22Rv1 (cell line): Measurements from ENCODE around the gene UBR2.
A peak's percentile ranks its signal among the peaks of the same experiment; 100 is the strongest.

Source experiments
- H3K27ac ChIP-seq: fragments of 450-650 bp; 2 replicates; pipeline ENCODE4 v1.5.1; 2017
- ZFX ChIP-seq: fragments of 450-650 bp; IDR thresholded peaks from 2 replicates; pipeline ENCODE4 v1.6.1; 2017; ENCODE audit warnings: antibody characterized with exemption, borderline replicate concordance
- TF ChIP-seq, protein P1 (sequence below): fragments of 450-650 bp; IDR thresholded peaks from 2 replicates; pipeline ENCODE4 v1.5.1; 2017; ENCODE audit warnings: mild to moderate bottlenecking

UBR2 gene

DNA sequence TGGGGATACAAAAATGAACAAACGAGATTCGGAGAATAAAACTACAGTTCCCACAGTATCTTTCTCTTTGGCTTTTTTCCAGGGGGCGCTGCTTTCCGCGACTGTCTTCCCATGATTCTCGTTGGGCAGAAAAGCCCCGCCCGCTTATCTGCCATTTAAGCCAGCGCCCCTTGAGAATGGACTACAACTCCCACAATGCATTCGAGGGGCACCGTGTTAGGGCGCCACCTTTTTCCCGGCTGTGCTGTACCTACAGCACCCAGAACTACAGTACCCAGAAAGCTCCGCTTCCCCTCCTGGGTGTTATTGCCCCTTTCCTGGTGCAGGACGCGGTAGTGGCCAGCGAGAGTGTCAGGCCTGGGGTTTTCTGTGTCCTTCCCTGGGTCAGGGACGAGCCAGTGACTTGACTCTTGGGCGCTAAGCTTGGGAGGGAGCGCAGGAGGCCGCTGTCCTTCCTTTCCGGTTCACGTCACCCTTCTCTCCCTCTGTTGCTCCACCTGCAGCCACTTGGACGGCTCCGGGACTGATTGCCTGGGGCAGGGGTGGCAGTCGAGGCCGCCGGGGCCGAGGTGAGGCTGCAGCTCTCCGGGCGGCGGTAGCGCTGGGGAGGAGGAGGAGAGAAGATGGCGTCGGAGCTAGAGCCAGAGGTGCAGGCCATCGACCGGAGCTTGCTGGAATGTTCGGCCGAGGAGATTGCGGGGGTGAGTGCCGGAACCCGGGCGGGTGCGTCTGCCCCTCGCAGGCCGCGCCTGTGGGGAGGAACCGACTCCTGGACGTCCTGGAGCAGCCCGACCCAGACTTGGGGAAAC is at the start of gene UBR2:
UBR2 (plus strand) TSS at position 333 of the 809 bp plus-strand sequence; CDS start at position 624, 291 bp downstream.
- TF ChIP-seq, protein P1, sequence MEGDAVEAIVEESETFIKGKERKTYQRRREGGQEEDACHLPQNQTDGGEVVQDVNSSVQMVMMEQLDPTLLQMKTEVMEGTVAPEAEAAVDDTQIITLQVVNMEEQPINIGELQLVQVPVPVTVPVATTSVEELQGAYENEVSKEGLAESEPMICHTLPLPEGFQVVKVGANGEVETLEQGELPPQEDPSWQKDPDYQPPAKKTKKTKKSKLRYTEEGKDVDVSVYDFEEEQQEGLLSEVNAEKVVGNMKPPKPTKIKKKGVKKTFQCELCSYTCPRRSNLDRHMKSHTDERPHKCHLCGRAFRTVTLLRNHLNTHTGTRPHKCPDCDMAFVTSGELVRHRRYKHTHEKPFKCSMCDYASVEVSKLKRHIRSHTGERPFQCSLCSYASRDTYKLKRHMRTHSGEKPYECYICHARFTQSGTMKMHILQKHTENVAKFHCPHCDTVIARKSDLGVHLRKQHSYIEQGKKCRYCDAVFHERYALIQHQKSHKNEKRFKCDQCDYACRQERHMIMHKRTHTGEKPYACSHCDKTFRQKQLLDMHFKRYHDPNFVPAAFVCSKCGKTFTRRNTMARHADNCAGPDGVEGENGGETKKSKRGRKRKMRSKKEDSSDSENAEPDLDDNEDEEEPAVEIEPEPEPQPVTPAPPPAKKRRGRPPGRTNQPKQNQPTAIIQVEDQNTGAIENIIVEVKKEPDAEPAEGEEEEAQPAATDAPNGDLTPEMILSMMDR = peak; percentile 36
- no peak for TF ChIP-seq ZFX
- H3K27ac ChIP-seq = peak within 1 kb of the TSS; percentile 89

DNA sequence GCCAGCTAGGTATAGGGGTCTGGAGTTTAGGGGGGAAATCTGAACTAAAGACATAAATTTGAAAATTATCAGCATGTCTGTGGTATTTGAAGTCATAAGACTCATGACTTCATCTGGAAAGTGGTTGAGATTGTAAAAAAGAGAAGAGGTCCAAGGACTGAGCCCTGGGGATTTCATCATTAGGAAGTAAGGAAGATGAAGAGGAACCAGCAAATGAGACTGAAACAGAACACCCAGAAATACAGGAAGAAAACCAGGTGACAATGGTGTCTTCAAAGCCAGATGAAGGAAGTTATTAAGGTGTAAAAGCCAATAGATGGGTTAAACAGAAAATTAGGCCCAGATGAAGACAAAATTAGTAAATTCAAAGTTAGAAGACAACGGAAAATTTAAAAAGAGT is 49.1 kb upstream of the UBR2 start:
- no peak overlapping the region for H3K27ac ChIP-seq
- TF ChIP-seq ZFX = no peak
- TF ChIP-seq, protein P1 = no peak

DNA sequence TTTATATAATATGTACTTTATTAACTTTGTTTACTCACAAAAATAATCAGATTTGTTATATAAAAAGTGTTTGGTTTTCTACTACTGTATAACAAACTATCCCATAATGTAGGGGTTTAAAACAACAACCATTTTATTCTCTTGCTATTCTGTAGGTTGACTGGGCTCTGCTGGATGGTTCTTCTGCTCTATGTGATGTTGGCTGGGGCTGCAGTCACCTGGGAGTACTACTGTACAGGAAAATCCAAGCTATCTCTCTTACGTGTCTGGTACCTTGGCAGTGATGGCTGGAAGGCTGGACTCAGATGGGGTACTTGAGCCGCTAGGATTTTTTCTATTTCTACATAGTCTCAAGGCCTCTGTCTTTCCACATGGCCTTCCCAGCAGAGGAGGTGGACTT is 44.0 kb upstream of the UBR2 start:
- no peak overlapping the region for H3K27ac ChIP-seq

DNA sequence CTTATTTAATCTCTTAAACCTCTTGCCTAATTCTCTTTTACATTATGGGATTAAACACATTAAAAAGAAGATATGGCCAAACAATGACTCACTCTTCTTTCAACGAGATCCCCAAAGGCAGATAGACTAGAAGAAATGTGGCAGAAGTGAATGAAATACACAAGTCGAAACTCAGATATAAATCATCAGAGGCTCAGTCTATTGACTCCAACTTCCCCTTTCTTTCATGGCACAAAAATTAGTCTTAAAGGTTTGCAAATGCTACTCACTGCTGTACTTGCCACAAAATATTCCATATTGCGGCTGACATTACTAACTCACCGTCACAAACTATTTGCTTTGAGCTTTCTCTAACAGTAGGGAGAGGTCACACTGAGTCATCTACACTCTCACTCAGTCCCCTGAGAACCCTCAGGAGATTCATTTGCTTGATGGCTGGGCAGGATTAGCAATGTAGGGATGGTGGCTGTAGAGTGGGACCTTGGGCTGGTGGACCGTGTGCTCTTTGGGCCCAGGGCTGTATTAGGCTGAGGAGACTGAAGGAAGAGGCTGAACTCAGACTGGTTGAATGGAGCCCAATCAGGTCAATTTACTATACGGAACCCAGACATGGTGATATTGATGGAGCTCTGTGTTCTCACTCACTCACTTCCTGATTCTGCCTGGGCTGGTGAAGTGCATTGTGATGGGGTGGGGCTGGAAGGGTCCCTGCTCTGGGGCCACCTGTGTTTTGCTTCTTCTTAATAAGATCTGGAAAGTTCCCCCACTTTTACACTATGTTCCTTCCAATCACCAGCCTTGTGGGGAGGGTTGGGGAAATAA is 42.8 kb upstream of the UBR2 start:
- H3K27ac ChIP-seq = no peak overlapping the region
- no peak for TF ChIP-seq ZFX
- TF ChIP-seq, protein P1 = no peak

More for the DNA sequence above, 44.0 kb upstream of the UBR2 start:
- no peak for TF ChIP-seq ZFX
- TF ChIP-seq, protein P1 = no peak

DNA sequence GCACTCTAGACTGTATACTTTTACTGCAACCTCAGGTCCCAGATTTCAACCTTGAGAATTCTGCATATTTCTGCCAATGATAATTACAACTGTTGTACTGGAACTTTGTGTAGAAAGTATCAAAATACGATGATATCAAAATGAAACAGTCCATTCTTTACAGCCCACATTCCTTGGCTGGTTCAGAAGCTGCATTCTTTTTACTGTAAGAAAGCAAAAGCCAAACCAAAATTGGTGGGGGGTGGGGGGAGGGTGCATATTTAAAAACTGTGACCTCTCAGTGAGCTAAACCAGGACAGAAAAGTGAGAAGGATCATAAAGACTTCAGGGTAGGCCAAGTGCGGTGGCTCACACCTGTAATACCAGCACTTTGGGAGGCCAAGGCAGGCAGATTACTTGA is 41.8 kb upstream of the UBR2 start:
- H3K27ac ChIP-seq = no peak overlapping the region
- TF ChIP-seq ZFX = no peak
- TF ChIP-seq, protein P1 = no peak

DNA sequence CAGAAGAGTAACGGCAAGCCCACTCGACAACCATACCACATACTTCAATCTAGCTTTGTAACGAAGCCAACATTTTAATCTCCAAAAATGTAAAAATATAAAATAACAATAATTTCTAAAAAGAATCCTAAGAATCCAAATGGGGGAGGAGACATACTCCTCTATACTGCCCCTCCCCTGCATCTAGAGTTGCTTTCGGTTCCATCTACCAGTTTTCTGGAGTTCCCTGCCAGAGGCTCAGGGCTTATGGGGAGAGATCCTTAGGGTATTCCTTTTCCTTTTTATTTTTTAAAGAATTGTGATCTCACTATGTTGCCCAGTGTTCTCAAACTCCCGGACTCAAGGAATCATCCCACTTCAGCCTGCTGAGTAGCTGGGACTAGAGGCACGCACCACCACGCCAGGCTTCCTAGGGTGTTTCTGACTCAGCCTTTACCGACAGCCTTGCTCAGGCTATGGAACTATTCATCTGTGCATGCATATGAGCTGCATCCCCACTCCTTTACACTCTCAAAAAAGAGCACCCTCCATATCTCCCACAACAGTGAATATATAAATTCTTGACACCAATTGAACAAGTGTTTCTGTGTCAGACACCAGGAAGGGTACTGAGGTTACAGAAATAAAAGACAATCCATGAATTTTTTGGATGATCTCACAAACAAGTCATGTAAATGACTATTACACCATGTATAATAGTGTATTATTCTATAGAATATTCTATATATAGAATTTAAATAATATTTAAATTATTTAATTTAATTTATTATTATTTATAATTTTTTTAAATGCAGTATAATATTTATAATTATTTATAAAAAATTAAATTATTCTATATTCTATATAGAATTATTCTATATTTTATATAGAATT is 40.7 kb upstream of the UBR2 start:
- no peak for TF ChIP-seq ZFX
- TF ChIP-seq, protein P1 = no peak

More for the DNA sequence above, 40.7 kb upstream of the UBR2 start:
- H3K27ac ChIP-seq = no peak overlapping the region
